G401.6 (cell line): ENCODE data around the gene CPED1.
"Not testable (repeated sequence)": the region's sequence is repeated elsewhere in the genome, so short reads cannot be mapped to it uniquely, and the experiment has no call there.

Experiments
- FAIRE-seq: peaks from 2 replicates; lab custom pipeline; 2012; peaks lifted over from hg19 to GRCh38; lab: Jason Lieb, UNC

CPED1 gene

GRCh38 chr7:121153411-121153810, 164.9 kb downstream of the CPED1 start:
- FAIRE-seq = no peak

- no peak for FAIRE-seq
These were observed 165.5 kb downstream of the CPED1 start for GRCh38 chr7:121153995-121154394.

GRCh38 chr7:121156825-121157224, 168.3 kb downstream of the CPED1 start:
- FAIRE-seq = no peak

- FAIRE-seq = no peak
These were observed 168.8 kb downstream of the CPED1 start for GRCh38 chr7:121157341-121157751.

GRCh38 chr7:121157885-121158590, 169.5 kb downstream of the CPED1 start:
- no peak for FAIRE-seq

GRCh38 chr7:121158665-121159064, 170.2 kb downstream of the CPED1 start:
- FAIRE-seq = no peak

GRCh38 chr7:121159553-121159952, 171.0 kb downstream of the CPED1 start:
- FAIRE-seq = no peak

- FAIRE-seq = no peak
These were observed 171.9 kb downstream of the CPED1 start for GRCh38 chr7:121160150-121161008.

- no peak for FAIRE-seq
These were observed 175.2 kb downstream of the CPED1 start for GRCh38 chr7:121163699-121164098.

- FAIRE-seq = no peak
These were observed 175.7 kb downstream of the CPED1 start for GRCh38 chr7:121164247-121164646.

- FAIRE-seq = no peak
These were observed 178.4 kb downstream of the CPED1 start for GRCh38 chr7:121166916-121167315.

- FAIRE-seq = no peak
These were observed 179.5 kb downstream of the CPED1 start for GRCh38 chr7:121167971-121168370.

GRCh38 chr7:121169469-121169868, 181.0 kb downstream of the CPED1 start:
- FAIRE-seq = no peak

- no peak for FAIRE-seq
These were observed 184.0 kb downstream of the CPED1 start for GRCh38 chr7:121172484-121172883.

- FAIRE-seq = no peak
These were observed 187.3 kb downstream of the CPED1 start for GRCh38 chr7:121175826-121176225.

- no peak for FAIRE-seq
These were observed 189.9 kb downstream of the CPED1 start for GRCh38 chr7:121178452-121178851.

- FAIRE-seq = no peak
These were observed 190.5 kb downstream of the CPED1 start for GRCh38 chr7:121178869-121179497.

- FAIRE-seq = no peak
These were observed 192.0 kb downstream of the CPED1 start for GRCh38 chr7:121180436-121181063.

- FAIRE-seq = no peak
These were observed 192.8 kb downstream of the CPED1 start for GRCh38 chr7:121181357-121181756.

GRCh38 chr7:121182281-121182680, 193.8 kb downstream of the CPED1 start:
- no peak for FAIRE-seq

- no peak for FAIRE-seq
These were observed 194.4 kb downstream of the CPED1 start for GRCh38 chr7:121182902-121183301.

- FAIRE-seq = not testable (repeated sequence)
These were observed 195.4 kb downstream of the CPED1 start for GRCh38 chr7:121183883-121184282.

- FAIRE-seq = no peak
These were observed 198.2 kb downstream of the CPED1 start for GRCh38 chr7:121186746-121187145.
